Ishikawa (cell line): ENCODE measurements around the gene MROH2B.

Source experiments
- CEBPB ChIP-seq: IDR thresholded peaks from 2 replicates; pipeline ENCODE4 v1.6.1; 2012
- CREB1 ChIP-seq: IDR thresholded peaks from 2 replicates; pipeline ENCODE4 v1.6.1; 2012; ENCODE audit warnings: low read depth
- EGR1 ChIP-seq: IDR thresholded peaks from 2 replicates; pipeline ENCODE4 v1.6.1; 2012
- EP300 ChIP-seq: IDR thresholded peaks from 2 replicates; pipeline ENCODE4 v1.6.1; 2012; ENCODE audit warnings: borderline replicate concordance
- FOXM1 ChIP-seq: IDR thresholded peaks from 2 replicates; pipeline ENCODE4 v1.6.1; 2012; ENCODE audit warnings: low read depth, borderline replicate concordance
- NFIC ChIP-seq: IDR thresholded peaks from 2 replicates; pipeline ENCODE4 v1.6.1; 2012
- RAD21 ChIP-seq: IDR thresholded peaks from 2 replicates; pipeline ENCODE4 v1.6.1; 2012; ENCODE audit warnings: low read depth
- TAF1 ChIP-seq: IDR thresholded peaks from 2 replicates; pipeline ENCODE4 v1.6.1; 2012; ENCODE audit warnings: low read depth, mild to moderate bottlenecking
- TCF12 ChIP-seq: IDR thresholded peaks from 2 replicates; pipeline ENCODE4 v1.6.1; 2012; ENCODE audit warnings: low read depth
- TEAD4 ChIP-seq: IDR thresholded peaks from 2 replicates; pipeline ENCODE4 v1.6.1; 2012
- YY1 ChIP-seq: IDR thresholded peaks from 2 replicates; pipeline ENCODE4 v1.6.1; 2012; ENCODE audit warnings: low read depth
- ZBTB7A ChIP-seq: IDR thresholded peaks from 2 replicates; pipeline ENCODE4 v1.6.1; 2012; ENCODE audit warnings: low read depth
- TF ChIP-seq, protein P1 (sequence below): IDR thresholded peaks from 2 replicates; pipeline ENCODE4 v1.6.1; 2012; ENCODE audit warnings: low read depth, mild to moderate bottlenecking
- TF ChIP-seq, protein P2 (sequence below): IDR thresholded peaks from 2 replicates; pipeline ENCODE4 v1.6.1; 2012
- TF ChIP-seq, protein P3 (sequence below): IDR thresholded peaks from 2 replicates; pipeline ENCODE4 v1.6.1; 2012

MROH2B gene

DNA sequence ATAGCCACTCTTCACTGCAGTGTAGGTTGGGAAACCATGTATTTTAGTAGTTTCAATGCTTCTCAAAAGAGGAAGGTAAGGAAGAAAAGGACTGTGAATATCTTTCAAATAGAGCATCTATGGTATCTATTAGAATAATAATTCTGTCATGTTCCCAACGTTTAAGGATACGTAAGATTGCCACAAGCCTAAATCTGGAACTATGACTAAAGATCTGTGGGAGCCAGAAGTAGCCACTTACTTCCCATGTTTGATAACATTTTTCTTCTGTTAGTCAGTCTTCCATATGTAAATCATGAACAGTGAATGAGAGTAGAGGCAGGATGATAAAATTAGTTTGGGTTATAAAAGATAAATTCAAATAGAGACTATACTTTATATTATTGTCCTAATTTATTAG lies 16.3 kb upstream of the MROH2B start:
- TF ChIP-seq TCF12 (no peak), EP300 (no peak), CREB1 (no peak), FOXM1 (no peak)

DNA sequence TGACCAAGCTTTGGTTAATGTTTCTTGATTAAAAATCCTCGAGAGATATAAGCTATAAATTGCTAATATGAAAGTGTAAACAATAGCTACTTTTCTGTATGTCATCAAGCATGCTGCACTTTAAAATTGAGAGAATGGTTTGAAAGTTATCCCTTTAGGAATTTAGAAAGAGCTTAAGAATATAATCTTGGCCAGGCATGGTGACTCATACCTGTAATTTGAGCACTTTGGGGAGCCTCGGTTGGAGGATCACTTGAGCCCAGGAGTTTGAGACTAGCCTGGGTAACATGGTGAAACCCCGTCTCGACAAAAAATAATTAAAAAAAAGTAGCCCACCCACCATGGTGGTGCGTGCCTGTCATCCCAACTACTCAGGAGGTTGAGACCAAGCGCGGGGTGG lies 12.2 kb upstream of the MROH2B start:
- no peak for TF ChIP-seq CREB1
- TF ChIP-seq CEBPB, result no peak
- no peak for TF ChIP-seq EGR1
- no peak for TF ChIP-seq ZBTB7A
- TF ChIP-seq TEAD4, result no peak
- no peak for TF ChIP-seq TAF1
- TF ChIP-seq, protein P1, sequence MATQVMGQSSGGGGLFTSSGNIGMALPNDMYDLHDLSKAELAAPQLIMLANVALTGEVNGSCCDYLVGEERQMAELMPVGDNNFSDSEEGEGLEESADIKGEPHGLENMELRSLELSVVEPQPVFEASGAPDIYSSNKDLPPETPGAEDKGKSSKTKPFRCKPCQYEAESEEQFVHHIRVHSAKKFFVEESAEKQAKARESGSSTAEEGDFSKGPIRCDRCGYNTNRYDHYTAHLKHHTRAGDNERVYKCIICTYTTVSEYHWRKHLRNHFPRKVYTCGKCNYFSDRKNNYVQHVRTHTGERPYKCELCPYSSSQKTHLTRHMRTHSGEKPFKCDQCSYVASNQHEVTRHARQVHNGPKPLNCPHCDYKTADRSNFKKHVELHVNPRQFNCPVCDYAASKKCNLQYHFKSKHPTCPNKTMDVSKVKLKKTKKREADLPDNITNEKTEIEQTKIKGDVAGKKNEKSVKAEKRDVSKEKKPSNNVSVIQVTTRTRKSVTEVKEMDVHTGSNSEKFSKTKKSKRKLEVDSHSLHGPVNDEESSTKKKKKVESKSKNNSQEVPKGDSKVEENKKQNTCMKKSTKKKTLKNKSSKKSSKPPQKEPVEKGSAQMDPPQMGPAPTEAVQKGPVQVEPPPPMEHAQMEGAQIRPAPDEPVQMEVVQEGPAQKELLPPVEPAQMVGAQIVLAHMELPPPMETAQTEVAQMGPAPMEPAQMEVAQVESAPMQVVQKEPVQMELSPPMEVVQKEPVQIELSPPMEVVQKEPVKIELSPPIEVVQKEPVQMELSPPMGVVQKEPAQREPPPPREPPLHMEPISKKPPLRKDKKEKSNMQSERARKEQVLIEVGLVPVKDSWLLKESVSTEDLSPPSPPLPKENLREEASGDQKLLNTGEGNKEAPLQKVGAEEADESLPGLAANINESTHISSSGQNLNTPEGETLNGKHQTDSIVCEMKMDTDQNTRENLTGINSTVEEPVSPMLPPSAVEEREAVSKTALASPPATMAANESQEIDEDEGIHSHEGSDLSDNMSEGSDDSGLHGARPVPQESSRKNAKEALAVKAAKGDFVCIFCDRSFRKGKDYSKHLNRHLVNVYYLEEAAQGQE, result no peak
- no peak for TF ChIP-seq RAD21
- no peak for TF ChIP-seq TCF12
- no peak for TF ChIP-seq EP300

- TF ChIP-seq, protein P1, result no peak
- TF ChIP-seq TCF12 (no peak), RAD21 (no peak), TEAD4 (no peak)
- TF ChIP-seq, protein P2, sequence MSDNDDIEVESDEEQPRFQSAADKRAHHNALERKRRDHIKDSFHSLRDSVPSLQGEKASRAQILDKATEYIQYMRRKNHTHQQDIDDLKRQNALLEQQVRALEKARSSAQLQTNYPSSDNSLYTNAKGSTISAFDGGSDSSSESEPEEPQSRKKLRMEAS, result no peak
These were observed 833 bp upstream of the MROH2B start for GRCh38 chr5:41071975-41072374.

- TF ChIP-seq CEBPB (no peak), RAD21 (no peak), FOXM1 (no peak), NFIC (no peak), CREB1 (no peak), TAF1 (no peak), TCF12 (no peak)
- TF ChIP-seq, protein P3, sequence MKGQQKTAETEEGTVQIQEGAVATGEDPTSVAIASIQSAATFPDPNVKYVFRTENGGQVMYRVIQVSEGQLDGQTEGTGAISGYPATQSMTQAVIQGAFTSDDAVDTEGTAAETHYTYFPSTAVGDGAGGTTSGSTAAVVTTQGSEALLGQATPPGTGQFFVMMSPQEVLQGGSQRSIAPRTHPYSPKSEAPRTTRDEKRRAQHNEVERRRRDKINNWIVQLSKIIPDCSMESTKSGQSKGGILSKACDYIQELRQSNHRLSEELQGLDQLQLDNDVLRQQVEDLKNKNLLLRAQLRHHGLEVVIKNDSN, result no peak
- TF ChIP-seq, protein P1, result no peak
These were observed 3.2 kb downstream of the MROH2B start for GRCh38 chr5:41067714-41068568.

- TF ChIP-seq, protein P3, result no peak
- TF ChIP-seq YY1 (no peak), TEAD4 (no peak), CREB1 (no peak), RAD21 (no peak), EP300 (no peak), TAF1 (no peak), FOXM1 (no peak), ZBTB7A (no peak), CEBPB (no peak), TCF12 (no peak), NFIC (no peak)
- TF ChIP-seq, protein P1, result no peak
These were observed 5.3 kb downstream of the MROH2B start for GRCh38 chr5:41065691-41066335.
